PC-9 (cell line): ENCODE measurements around the gene ZNF610.

Source experiments
- EZH2 ChIP-seq: fragments of 200-600 bp; sonication (generic); IDR thresholded peaks from 2 replicates; pipeline ENCODE4 v1.8.0; 2017; ENCODE audit warnings: antibody characterized with exemption, low read depth
- TF ChIP-seq, protein P1 (sequence below): fragments of 200-600 bp; sonication (generic); conservative IDR thresholded peaks from 2 replicates; pipeline ENCODE4 v1.6.1; 2017; ENCODE audit warnings: mixed run types, antibody characterized with exemption, mild to moderate bottlenecking, moderate library complexity

DNA sequence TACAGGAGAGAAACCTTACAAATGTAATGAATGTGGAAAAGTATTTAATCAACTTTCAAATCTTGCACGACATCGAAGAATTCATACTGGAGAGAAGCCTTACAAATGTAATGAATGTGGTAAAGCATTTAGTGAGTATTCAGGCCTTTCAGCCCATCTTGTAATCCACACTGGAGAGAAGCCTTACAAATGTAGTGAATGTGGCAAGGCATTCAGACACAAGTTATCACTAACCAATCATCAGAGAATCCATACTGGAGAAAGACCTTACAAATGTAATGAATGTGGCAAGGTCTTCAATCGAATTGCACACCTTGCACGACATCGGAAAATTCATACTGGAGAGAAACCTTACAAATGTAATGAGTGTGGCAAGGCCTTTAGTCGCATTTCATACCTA lies 13.6 kb upstream of the ZNF610 start:
- no peak for TF ChIP-seq EZH2
- TF ChIP-seq, protein P1, sequence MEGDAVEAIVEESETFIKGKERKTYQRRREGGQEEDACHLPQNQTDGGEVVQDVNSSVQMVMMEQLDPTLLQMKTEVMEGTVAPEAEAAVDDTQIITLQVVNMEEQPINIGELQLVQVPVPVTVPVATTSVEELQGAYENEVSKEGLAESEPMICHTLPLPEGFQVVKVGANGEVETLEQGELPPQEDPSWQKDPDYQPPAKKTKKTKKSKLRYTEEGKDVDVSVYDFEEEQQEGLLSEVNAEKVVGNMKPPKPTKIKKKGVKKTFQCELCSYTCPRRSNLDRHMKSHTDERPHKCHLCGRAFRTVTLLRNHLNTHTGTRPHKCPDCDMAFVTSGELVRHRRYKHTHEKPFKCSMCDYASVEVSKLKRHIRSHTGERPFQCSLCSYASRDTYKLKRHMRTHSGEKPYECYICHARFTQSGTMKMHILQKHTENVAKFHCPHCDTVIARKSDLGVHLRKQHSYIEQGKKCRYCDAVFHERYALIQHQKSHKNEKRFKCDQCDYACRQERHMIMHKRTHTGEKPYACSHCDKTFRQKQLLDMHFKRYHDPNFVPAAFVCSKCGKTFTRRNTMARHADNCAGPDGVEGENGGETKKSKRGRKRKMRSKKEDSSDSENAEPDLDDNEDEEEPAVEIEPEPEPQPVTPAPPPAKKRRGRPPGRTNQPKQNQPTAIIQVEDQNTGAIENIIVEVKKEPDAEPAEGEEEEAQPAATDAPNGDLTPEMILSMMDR = no peak
